Right lung (tissue), 5 donors: Measurements from ENCODE around the gene ALDH3A1. TPM values are rescaled to one million over a fixed set of nuclear protein-coding genes. Genes with fewer than 3 reads are reported as not detected.

Experiments used
- DNase-seq, 2 donors: peaks; one replicate each; pipeline ENCODE4 v3.0.0-alpha.2; 2013
- polyA plus RNA-seq, 5 donors: library from polyadenylated mRNA; unstranded; fragments of 120-200 nt; gene quantifications; one replicate each; pipeline versions ENCODE4 v1.2.1 to v1.2.3, GENCODE V29; 2013; ENCODE audit warnings: inconsistent platforms in 1 of 5, low replicate concordance in 1 of 5; ENCODE audit not compliant: insufficient read length in 5 of 5, insufficient read depth in 1 of 5

Gene ALDH3A1
- polyA plus RNA-seq, 5 donors: 0.34 to 0.67 (median 0.39) TPM

- DNase-seq: no peak
Measured at GRCh38 chr17:19719355-19720209, 28.5 kb downstream of the ALDH3A1 start.

GRCh38 chr17:19718613-19719354 lies 29.3 kb downstream of the ALDH3A1 start:
- DNase-seq: no peak

- no peak for DNase-seq
Measured at GRCh38 chr17:19718041-19718612, 30.0 kb downstream of the ALDH3A1 start.

GRCh38 chr17:19717411-19717908 lies 30.6 kb downstream of the ALDH3A1 start:
- no peak for DNase-seq

GRCh38 chr17:19717031-19717360 lies 31.1 kb downstream of the ALDH3A1 start:
- no peak for DNase-seq

GRCh38 chr17:19716108-19717030 lies 31.7 kb downstream of the ALDH3A1 start, which contains the start of gene SLC47A2:
SLC47A2 (minus strand) TSS chr17:19716584; CDS start chr17:19716555, 29 bp downstream.
- DNase-seq: no peak

GRCh38 chr17:19714542-19715411 lies 33.3 kb downstream of the ALDH3A1 start:
- no peak for DNase-seq

- DNase-seq: no peak
Measured at GRCh38 chr17:19713901-19714361, 34.2 kb downstream of the ALDH3A1 start.

- no peak for DNase-seq
Measured at GRCh38 chr17:19713462-19713861, 34.6 kb downstream of the ALDH3A1 start.

- no peak for DNase-seq
Measured at GRCh38 chr17:19712436-19713004, 35.6 kb downstream of the ALDH3A1 start.

- no peak for DNase-seq
Measured at GRCh38 chr17:19709841-19710240, 38.3 kb downstream of the ALDH3A1 start.

- no peak for DNase-seq
Measured at GRCh38 chr17:19708431-19709175, 39.5 kb downstream of the ALDH3A1 start.

- DNase-seq: no peak
Measured at GRCh38 chr17:19707728-19708221, 40.3 kb downstream of the ALDH3A1 start.

GRCh38 chr17:19706791-19707727 lies 41.0 kb downstream of the ALDH3A1 start:
- no peak for DNase-seq

GRCh38 chr17:19705771-19706770 lies 42.0 kb downstream of the ALDH3A1 start:
- no peak for DNase-seq

GRCh38 chr17:19705201-19705600 lies 42.9 kb downstream of the ALDH3A1 start:
- DNase-seq: no peak
